ENCODE data around the gene FMO3. TPM values are rescaled to one million over a fixed set of nuclear protein-coding genes. Genes with fewer than 3 reads are reported as not detected.

The FMO3 gene
- total RNA-seq, 3 donors from 2014 or later: 5.3 to 19.3 (median 6.1) TPM

DNA sequence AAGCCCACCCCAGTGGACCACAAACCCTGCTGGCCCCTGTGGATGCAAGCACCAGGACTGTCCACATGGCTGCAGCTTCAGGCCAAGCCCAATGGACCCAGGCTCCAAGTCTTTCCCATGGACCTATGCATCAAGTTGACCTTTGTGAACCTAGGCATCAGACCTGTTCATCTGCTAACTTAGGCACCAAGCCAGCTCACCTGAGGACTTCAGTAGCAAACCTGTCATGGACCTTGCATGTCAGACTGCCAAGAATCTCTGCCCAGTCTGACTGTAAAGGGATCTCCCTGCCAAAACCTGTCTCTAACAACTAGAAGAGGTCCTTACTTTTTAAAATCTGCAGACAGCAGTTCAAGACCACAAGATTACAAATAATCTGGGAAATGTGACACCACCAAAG lies 37.8 kb downstream of the FMO3 start:
- intact Hi-C loops (cut with DNase I; ENCODE audit: low total_unique reads): no loop called here
- Histone ChIP-seq H3K4me3 (no peak overlapping the region), H3K27me3 (no peaks in the 10 kb centered on the region), H3K9me3 (no peaks in the 10 kb centered on the region), H3K27ac (peak overlapping the region; percentile 79 to 89), H3K36me3 (no peaks in the 10 kb centered on the region), H3K4me1 (peaks cover 12 to 17% of the 10 kb centered on the region in 2 donors)
- DNase-seq (ENCODE audit: low spot score in 2 of 2): no peak
- TF ChIP-seq, protein P1, sequence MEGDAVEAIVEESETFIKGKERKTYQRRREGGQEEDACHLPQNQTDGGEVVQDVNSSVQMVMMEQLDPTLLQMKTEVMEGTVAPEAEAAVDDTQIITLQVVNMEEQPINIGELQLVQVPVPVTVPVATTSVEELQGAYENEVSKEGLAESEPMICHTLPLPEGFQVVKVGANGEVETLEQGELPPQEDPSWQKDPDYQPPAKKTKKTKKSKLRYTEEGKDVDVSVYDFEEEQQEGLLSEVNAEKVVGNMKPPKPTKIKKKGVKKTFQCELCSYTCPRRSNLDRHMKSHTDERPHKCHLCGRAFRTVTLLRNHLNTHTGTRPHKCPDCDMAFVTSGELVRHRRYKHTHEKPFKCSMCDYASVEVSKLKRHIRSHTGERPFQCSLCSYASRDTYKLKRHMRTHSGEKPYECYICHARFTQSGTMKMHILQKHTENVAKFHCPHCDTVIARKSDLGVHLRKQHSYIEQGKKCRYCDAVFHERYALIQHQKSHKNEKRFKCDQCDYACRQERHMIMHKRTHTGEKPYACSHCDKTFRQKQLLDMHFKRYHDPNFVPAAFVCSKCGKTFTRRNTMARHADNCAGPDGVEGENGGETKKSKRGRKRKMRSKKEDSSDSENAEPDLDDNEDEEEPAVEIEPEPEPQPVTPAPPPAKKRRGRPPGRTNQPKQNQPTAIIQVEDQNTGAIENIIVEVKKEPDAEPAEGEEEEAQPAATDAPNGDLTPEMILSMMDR (IDR thresholded peaks at IDR 0.05): no peak
- no peak for TF ChIP-seq POLR2A (IDR thresholded peaks at IDR 0.05)
- no peak for TF ChIP-seq POLR2AphosphoS5 (IDR thresholded peaks at IDR 0.05)

DNA sequence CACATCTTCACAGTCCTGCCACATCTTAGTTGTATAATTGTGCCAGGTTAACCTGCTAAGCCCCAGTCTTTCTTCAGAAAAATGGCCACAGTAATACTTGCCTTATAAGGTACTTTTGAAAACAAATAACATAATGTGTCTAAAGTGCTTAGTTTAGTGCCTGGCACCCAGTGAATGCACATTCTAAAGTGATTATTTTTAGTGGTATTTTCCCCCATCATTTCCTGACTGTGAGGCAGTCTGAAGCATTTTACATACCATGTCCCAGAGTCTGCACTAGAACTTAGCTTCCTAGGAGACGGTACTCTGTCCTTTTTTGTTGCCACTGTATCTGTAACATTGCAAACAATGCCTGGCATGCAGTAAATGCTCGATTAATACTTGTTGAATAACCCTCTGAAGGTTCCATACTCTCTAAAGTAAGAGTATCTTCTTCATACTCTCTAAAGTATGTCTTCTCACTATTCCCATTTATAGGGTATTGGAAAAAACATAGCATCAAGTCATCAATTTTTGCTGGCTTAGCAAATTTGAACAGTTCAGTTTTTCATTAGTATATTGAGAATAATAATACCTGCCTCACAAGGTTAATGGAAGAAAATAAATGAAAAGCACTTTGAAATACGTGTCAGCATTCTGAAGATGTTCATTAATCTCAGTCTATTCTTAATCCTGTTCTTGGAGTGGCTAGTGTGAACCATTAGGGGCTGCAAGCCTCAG lies 43.7 kb downstream of the FMO3 start:
- TF ChIP-seq POLR2AphosphoS5 (IDR thresholded peaks at IDR 0.05): no peak
- TF ChIP-seq, protein P1 (IDR thresholded peaks at IDR 0.05): no peak
- no peak for TF ChIP-seq POLR2A (IDR thresholded peaks at IDR 0.05)
- Histone ChIP-seq H3K4me1 (peaks cover 0 to 5% of the 10 kb centered on the region in 2 donors), H3K36me3 (no peaks in the 10 kb centered on the region), H3K27me3 (no peaks in the 10 kb centered on the region), H3K4me3 (no peak overlapping the region), H3K9me3 (no peaks in the 10 kb centered on the region), H3K27ac (no peak overlapping the region)
- intact Hi-C loops (cut with DNase I; ENCODE audit: low total_unique reads): no loop called here
- DNase-seq (ENCODE audit: low spot score in 2 of 2): no peak

DNA sequence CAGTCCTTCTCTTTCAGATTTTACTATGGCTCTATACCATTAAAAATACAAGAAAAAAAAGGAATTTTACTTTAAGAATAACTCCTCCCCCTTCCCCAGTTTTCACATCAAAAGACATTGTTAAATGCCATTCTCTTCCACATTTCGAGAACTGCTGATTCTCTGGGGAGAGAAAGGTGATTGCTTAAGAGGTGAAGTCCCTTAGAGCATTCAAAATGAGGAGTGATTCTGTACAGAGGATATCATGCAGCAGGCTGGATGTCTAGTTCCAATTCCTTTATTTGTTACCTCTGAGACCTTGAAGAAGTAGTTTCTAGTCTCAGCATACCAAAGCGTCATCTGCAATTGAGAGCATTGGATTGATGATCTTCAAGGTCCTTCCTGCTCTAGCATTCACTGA lies 46.9 kb downstream of the FMO3 start:
- Histone ChIP-seq H3K4me3 (no peak overlapping the region), H3K4me1 (peaks cover 0 to 8% of the 10 kb centered on the region in 2 donors), H3K36me3 (no peaks in the 10 kb centered on the region), H3K9me3 (no peaks in the 10 kb centered on the region), H3K27ac (peak overlapping the region in 1 of 2 donors; percentile 94), H3K27me3 (no peaks in the 10 kb centered on the region)
- DNase-seq (ENCODE audit: low spot score in 2 of 2): no peak
- intact Hi-C loops (cut with DNase I; ENCODE audit: low total_unique reads): no loop called here
- no peak for TF ChIP-seq POLR2AphosphoS5 (IDR thresholded peaks at IDR 0.05)

DNA sequence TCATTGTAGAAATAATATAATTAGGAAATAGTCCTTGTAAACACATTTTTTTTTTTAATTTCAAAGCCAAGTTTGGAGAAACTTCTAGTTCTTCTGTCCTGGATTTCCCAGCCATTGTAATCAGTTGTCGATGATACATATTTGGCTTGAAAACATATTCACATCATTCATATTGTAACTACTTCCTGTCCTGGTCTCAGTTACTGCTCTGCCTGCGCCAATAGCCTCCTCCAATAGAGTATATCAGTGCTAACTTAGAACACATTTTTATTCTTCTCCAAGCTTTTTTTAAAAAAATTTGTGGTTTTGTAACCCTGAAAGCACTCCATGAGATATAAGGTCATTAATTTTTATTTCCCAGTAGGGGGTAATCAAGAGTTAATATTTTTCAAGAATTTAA lies 48.3 kb downstream of the FMO3 start:
- Histone ChIP-seq H3K36me3 (no peaks in the 10 kb centered on the region), H3K9me3 (no peaks in the 10 kb centered on the region), H3K4me1 (peaks cover 6 to 16% of the 10 kb centered on the region in 2 donors), H3K4me3 (no peak overlapping the region), H3K27me3 (no peaks in the 10 kb centered on the region), H3K27ac (peak overlapping the region; percentile 85 to 94)
- DNase-seq (ENCODE audit: low spot score in 2 of 2): no peak
- intact Hi-C loops (cut with DNase I; ENCODE audit: low total_unique reads): no loop called here
- TF ChIP-seq POLR2AphosphoS5 (IDR thresholded peaks at IDR 0.05): no peak
- TF ChIP-seq, protein P1 (IDR thresholded peaks at IDR 0.05): no peak
- TF ChIP-seq POLR2A (IDR thresholded peaks at IDR 0.05): no peak

DNA sequence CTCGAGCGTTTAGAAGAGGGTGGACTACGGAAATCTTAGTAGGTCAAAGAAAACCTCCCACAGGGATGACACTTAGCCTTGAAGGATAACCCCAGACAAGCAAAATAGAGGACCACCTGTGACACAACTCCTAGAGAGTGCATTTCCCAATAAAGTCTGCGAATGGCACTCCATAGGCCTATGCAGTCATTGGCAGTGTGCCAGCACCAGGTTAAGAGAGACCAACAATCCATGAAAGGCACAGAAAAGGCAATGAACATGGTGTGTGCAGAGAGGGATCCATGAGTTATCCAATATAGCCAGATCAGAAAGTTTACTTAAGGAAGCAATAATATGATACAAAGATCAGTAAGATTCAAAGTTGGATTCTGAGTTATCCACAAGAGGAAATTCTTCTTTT lies 49.2 kb downstream of the FMO3 start:
- no peak for DNase-seq (ENCODE audit: low spot score in 2 of 2)

More for the DNA sequence above, 49.2 kb downstream of the FMO3 start:
- H3K4me1 ChIP-seq: peaks cover 6 to 16% of the 10 kb centered on the region in 2 donors
- H3K36me3 ChIP-seq: no peaks in the 10 kb centered on the region
- no peak overlapping the region for H3K4me3 ChIP-seq
- no peaks in the 10 kb centered on the region for H3K27me3 ChIP-seq
- no peak for TF ChIP-seq POLR2A (IDR thresholded peaks at IDR 0.05)
- TF ChIP-seq POLR2AphosphoS5 (IDR thresholded peaks at IDR 0.05): no peak
- TF ChIP-seq, protein P1 (IDR thresholded peaks at IDR 0.05): no peak
- H3K27ac ChIP-seq: peak overlapping the region; percentile 85 to 94
- H3K9me3 ChIP-seq: no peaks in the 10 kb centered on the region
- intact Hi-C loops (cut with DNase I; ENCODE audit: low total_unique reads): loop anchor here (1.0 kb wide), 1 partner anchor 32 kb away; no protein-coding TSS in a partner anchor

All from breast epithelium (tissue), 4 donors.